ENCODE data around the gene KRTAP6-2. TPM values are rescaled to one million over a fixed set of nuclear protein-coding genes. Genes with fewer than 3 reads are reported as not detected.

KRTAP6-2 gene
- total and polyA plus RNA-seq, 2 of the 13 experiments (the other 11 are each of a cell fraction or from before 2014, with no cell fraction given) = not detected

- TF ChIP-seq PRDM15 (CRISPR knock-in tag; IDR thresholded peaks at IDR 0.05) = no peak
- TF ChIP-seq DPF2 (CRISPR knock-in tag; IDR thresholded peaks at IDR 0.05; ENCODE audit: borderline replicate concordance, low read depth) = no peak
- TF ChIP-seq ZEB1 (IDR thresholded peaks at IDR 0.05; ENCODE audit: insufficient replicate concordance, low read depth) = no peak
Observed at GRCh38 chr21:30605968-30606367, 7.3 kb upstream of the KRTAP6-2 start (continued).

GRCh38 chr21:30600787-30601186, 2.1 kb upstream of the KRTAP6-2 start, which contains the start of gene KRTAP22-1:
KRTAP22-1 (plus strand) TSS chr21:30601087.
- in situ Hi-C loops (cut with HindIII; ENCODE audit: extremely low pct_ligation_motif_present, low pct_unique_long_range_greater_than_20kb) = no loop called here
- no peak for TF ChIP-seq ZNF562 (CRISPR knock-in tag; IDR thresholded peaks at IDR 0.05; ENCODE audit: borderline replicate concordance)
- TF ChIP-seq ZNF136 (CRISPR knock-in tag; IDR thresholded peaks at IDR 0.05; ENCODE audit: low read depth) = no peak
- 0 out of 4 replicates have a peak, but pooled peaks of 1 of the 2 experiments have one; percentile 8 for TF ChIP-seq MAFK (conservative IDR thresholded peaks at IDR 0.05 in 1 of 2, IDR thresholded peaks at IDR 0.05 in 1 of 2; ENCODE audit: low read length in 2 of 2)
- DNase-seq (ENCODE audit: low spot score) = no peak
- H3K27me3 ChIP-seq (ENCODE audit: control insufficient read depth in 1 of 2, insufficient read depth in 2 of 2, low read length in 2 of 2) = no peaks in the 10 kb centered on the region
- H2AFZ ChIP-seq (ENCODE audit: low read length) = no peak within 1 kb of the TSS
- intact Hi-C loops (cut with micrococcal nuclease; ENCODE audit: unreplicated experiment) = no loop called here
- no peak within 1 kb of the TSS for H3K4me2 ChIP-seq (ENCODE audit: low read depth, low read length)
- H3K4me3 ChIP-seq (replicated peaks in 1 of 3; ENCODE audit: insufficient read depth in 1 of 3, low read depth in 2 of 3, low read length in 3 of 3) = no peak within 1 kb of the TSS
- no peak for ATAC-seq
- no peak within 1 kb of the TSS for H3K27ac ChIP-seq (ENCODE audit: extremely low read length, insufficient read depth, low read length)
- no peak for FAIRE-seq
- H3K9ac ChIP-seq (ENCODE audit: insufficient read depth, low read depth, low read length) = no peak within 1 kb of the TSS
- ChIA-PET POLR2A (no interaction called here), CTCF (ENCODE audit: low intra/inter-chr PET ratio, low total read pairs) (no interaction called here)
- no TSS peak for BruUV-seq (replicated peaks)
- peaks cover 91% of the 10 kb centered on the region for H3K9me3 ChIP-seq (ENCODE audit: low read length)
- H4K20me1 ChIP-seq (ENCODE audit: insufficient read depth, low read length) = no peaks in the 10 kb centered on the region
- H3K79me2 ChIP-seq (ENCODE audit: insufficient read depth, low read length) = no peaks in the 10 kb centered on the region
- H3K4me1 ChIP-seq (ENCODE audit: insufficient read depth, low read length) = no peaks in the 10 kb centered on the region
- H3K36me3 ChIP-seq (replicated peaks in 1 of 2; ENCODE audit: control insufficient read depth in 1 of 2, insufficient read depth in 2 of 2, low read length in 2 of 2) = no peaks in the 10 kb centered on the region
- WGBS (ENCODE audit: low lambda C conversion rate) = 0% methylated on average over 1 of the region's 1 CpG

Data from HepG2 (cell line).